B cell (primary cell): ENCODE results near the gene SMC2. TPM values are rescaled to one million over a fixed set of nuclear protein-coding genes. Genes with fewer than 3 reads are reported as not detected.

Experiments
- ATAC-seq: fragments of 200-7000 bp; cut with Tn5 transposase; one replicate; pipeline ENCODE4 v1.10.0; 2021; ENCODE audit warnings: low read depth, mild to moderate bottlenecking, moderate number of reproducible peaks, moderate library complexity
- CTCF ChIA-PET: fragments of 350-600 bp; sonication (Branson Sonifier 250); formaldehyde crosslinking; loops from one replicate; lab custom pipeline; 2021; ENCODE audit warnings: antibody characterized with exemption, inconsistent platforms; lab: Charles Lee
- POLR2A ChIA-PET: fragments of 350-600 bp; sonication (Branson Sonifier 250); formaldehyde crosslinking; loops from one replicate; lab custom pipeline; 2021; ENCODE audit warnings: antibody characterized with exemption; lab: Charles Lee
- DNase-seq: peaks from one replicate; pipeline ENCODE4 v3.0.0; 2013
- H2AFZ ChIP-seq: 2 replicates; pipeline ENCODE4 v1.6.1; 2012; ENCODE audit warnings: mild to moderate bottlenecking, low read depth, low read length; ENCODE audit not compliant: insufficient read depth, poor library complexity, severe bottlenecking
- H3K27ac ChIP-seq, 2 donors: 1 replicate in 1 of 2; 2 replicates in 1 of 2; pipeline ENCODE4 v1.5.1; 2012 to 2013; ENCODE audit warnings: low read length in 2 of 2, mild to moderate bottlenecking in 2 of 2, moderate library complexity in 1 of 2
- H3K27me3 ChIP-seq, 4 experiments: fragments of 200-600 bp in 1 of 4; sonication (generic) in 1 of 4; replicated peaks in 1 of 4; 1 replicate in 2 of 4; 2 replicates in 2 of 4; pipeline versions ENCODE4 v1.6.1 to v1.7.0; 2013 to 2016; ENCODE audit warnings: low read length in 3 of 4, mild to moderate bottlenecking in 2 of 4, mixed read lengths in 1 of 4, moderate library complexity in 1 of 4; ENCODE audit not compliant: insufficient read depth in 4 of 4, control insufficient read depth in 3 of 4; ENCODE audit errors: control extremely low read depth in 1 of 4
- H3K36me3 ChIP-seq, 2 experiments: replicated peaks in 1 of 2; 1 replicate in 1 of 2; 2 replicates in 1 of 2; pipeline versions ENCODE4 v1.6.1 to v1.7.1; 2013; ENCODE audit warnings: low read length in 1 of 2; ENCODE audit not compliant: insufficient read depth in 2 of 2, control insufficient read depth in 1 of 2; ENCODE audit errors: control extremely low read depth in 1 of 2, extremely low read depth in 1 of 2
- H3K4me1 ChIP-seq, 2 donors: fragments of 200-600 bp in 1 of 2; sonication (generic) in 1 of 2; 1 replicate in 1 of 2; 2 replicates in 1 of 2; pipeline versions ENCODE4 v1.5.1 to v1.6.1; 2013 to 2017; ENCODE audit warnings: low read length in 2 of 2; ENCODE audit not compliant: control insufficient read depth in 2 of 2, insufficient read depth in 2 of 2
- H3K4me2 ChIP-seq: replicated peaks from 2 replicates; pipeline ENCODE3; 2012; ENCODE audit warnings: mild to moderate bottlenecking, low read depth, low read length; ENCODE audit not compliant: poor library complexity, severe bottlenecking
- H3K4me3 ChIP-seq, 5 experiments: fragments of 200-600 bp in 1 of 5; sonication (generic) in 1 of 5; 1 replicate in 3 of 5; 2 replicates in 2 of 5; pipeline versions ENCODE4 v1.5.1 to v1.7.0; 2011 to 2016; ENCODE audit warnings: low read length in 4 of 5, mild to moderate bottlenecking in 4 of 5, low read depth in 2 of 5, control low read depth in 1 of 5, moderate library complexity in 1 of 5; ENCODE audit not compliant: insufficient read depth in 1 of 5; ENCODE audit errors: control extremely low read depth in 1 of 5, extremely low read depth in 1 of 5
- H3K79me2 ChIP-seq: fragments of 200-600 bp; sonication (generic); one replicate; pipeline ENCODE4 v1.6.0; 2016; ENCODE audit warnings: low read length; ENCODE audit not compliant: control insufficient read depth, insufficient read depth
- H3K9ac ChIP-seq: fragments of 200-600 bp; sonication (generic); 2 replicates; pipeline ENCODE4 v1.6.1; 2017; ENCODE audit warnings: mild to moderate bottlenecking, low read length, moderate library complexity
- H3K9me3 ChIP-seq, 3 donors: one replicate each; pipeline versions ENCODE4 v1.6.1 to v1.7.1; 2013; ENCODE audit warnings: low read length in 2 of 3; ENCODE audit not compliant: control insufficient read depth in 2 of 3, insufficient read depth in 1 of 3; ENCODE audit errors: control extremely low read depth in 1 of 3
- H4K20me1 ChIP-seq: 2 replicates; pipeline ENCODE4 v1.6.0; 2012; ENCODE audit warnings: mild to moderate bottlenecking, low read length; ENCODE audit not compliant: insufficient read depth, control insufficient read depth, poor library complexity, severe bottlenecking
- H3K27ac Mint-ChIP-seq: one replicate; pipeline ENCODE4 v1.8.0; 2021; ENCODE audit warnings: mixed read lengths
- H3K27me3 Mint-ChIP-seq: one replicate; pipeline ENCODE4 v1.8.0; 2021; ENCODE audit warnings: mixed read lengths
- H3K4me1 Mint-ChIP-seq: one replicate; pipeline ENCODE4 v1.8.0; 2021; ENCODE audit warnings: mixed read lengths
- H3K4me3 Mint-ChIP-seq: one replicate; pipeline ENCODE4 v1.8.0; 2021; ENCODE audit warnings: mixed read lengths
- H3K9me3 Mint-ChIP-seq: one replicate; pipeline ENCODE4 v1.8.0; 2022; ENCODE audit warnings: mixed read lengths; ENCODE audit not compliant: insufficient read depth
- CTCF ChIP-seq: fragments of 200-600 bp; IDR thresholded peaks from one replicate; pipeline ENCODE4 v1.8.0; 2022; ENCODE audit warnings: antibody characterized with exemption, mild to moderate bottlenecking
- EZH2 ChIP-seq: IDR thresholded peaks from 2 replicates; pipeline ENCODE4 v1.6.1; 2012; ENCODE audit warnings: borderline replicate concordance, low read depth, mild to moderate bottlenecking, moderate library complexity, low read length; ENCODE audit not compliant: insufficient read depth, poor library complexity, severe bottlenecking
- WGBS: methylation state at CpG from one replicate; pipeline ENCODE4 v1.1.5; 2013; ENCODE audit warnings: missing lambda C conversion rate; ENCODE audit not compliant: insufficient coverage; 5-methylcytosine and 5-hydroxymethylcytosine counted together
- intact Hi-C: fragments of 100-400 bp; cut with micrococcal nuclease; formaldehyde crosslinking; loops from one replicate; pipeline ENCODE4 v1.10.0; 2022
- polyA plus RNA-seq: library from polyadenylated mRNA; depleted of rRNA; stranded (reverse); fragments of >200 nt; gene quantifications from 2 replicates; pipeline ENCODE4 v1.2.3, GENCODE V29; 2012
- total RNA-seq, 2 donors: library from RNA; stranded (reverse); fragments of 120-200 nt in 1 of 2; gene quantifications; 1 replicate in 1 of 2; 2 replicates in 1 of 2; pipeline versions ENCODE4 v1.2.3 to v1.2.4, GENCODE V29; 2013 to 2022

The SMC2 gene
- total and polyA plus RNA-seq, 2 donors (not counting 1 experiment from before 2014, with no cell fraction given) = 1.6 to 10.6 TPM

DNA sequence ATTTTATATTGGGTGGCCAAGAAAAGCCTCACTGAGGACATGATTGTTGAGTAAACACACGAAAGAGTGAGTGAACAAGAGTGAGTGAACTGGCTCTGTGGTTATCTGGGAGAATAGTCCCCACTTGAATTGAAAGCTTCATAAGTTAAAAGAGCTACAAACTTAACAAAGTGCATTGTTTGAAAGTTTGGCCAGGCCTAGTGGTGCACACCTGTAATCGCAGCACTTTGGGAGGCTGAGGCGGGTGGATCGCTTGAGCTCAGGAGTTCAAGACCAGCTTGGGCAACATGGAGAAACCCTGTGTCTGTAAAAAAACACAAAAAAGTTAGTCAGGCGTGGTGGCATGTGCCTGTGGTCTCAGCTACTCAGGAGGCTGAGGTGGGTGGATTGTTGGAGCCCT is 26.9 kb downstream of the SMC2 start:
- H3K4me3 ChIP-seq = no peak overlapping the region
- ChIA-PET POLR2A (no interaction called here), CTCF (no interaction called here)
- no peak for TF ChIP-seq CTCF
- TF ChIP-seq EZH2 = no peak
- no peaks in the 10 kb centered on the region for H3K9me3 ChIP-seq
- no peaks in the 10 kb centered on the region for H3K4me1 ChIP-seq
- H3K4me2 ChIP-seq = no peak overlapping the region
- ATAC-seq (no peak), DNase-seq (no peak)
- no peak overlapping the region for H3K9ac ChIP-seq
- H3K9me3 Mint-ChIP-seq = no peaks in the 10 kb centered on the region
- H3K4me1 Mint-ChIP-seq = no peaks in the 10 kb centered on the region
- H3K27ac ChIP-seq = no peak overlapping the region
- WGBS = 100% methylated on average over 5 of the region's 5 CpGs
- H3K79me2 ChIP-seq = no peaks in the 10 kb centered on the region
- intact Hi-C loops = no loop called here
- peaks cover 0 to 38% of the 10 kb centered on the region in 2 experiments for H3K36me3 ChIP-seq
- no peaks in the 10 kb centered on the region for H3K27me3 ChIP-seq
- no peaks in the 10 kb centered on the region for H4K20me1 ChIP-seq
- no peak overlapping the region for H3K4me3 Mint-ChIP-seq
- H3K27ac Mint-ChIP-seq = no peak overlapping the region
- no peak overlapping the region for H2AFZ ChIP-seq
- H3K27me3 Mint-ChIP-seq = no peaks in the 10 kb centered on the region

GRCh38 chr9:104138243-104138868 is 44.2 kb downstream of the SMC2 start:
- WGBS = no CpG with 5 or more reads among the region's 3 CpGs
- DNase-seq = no peak
- H4K20me1 ChIP-seq = no peaks in the 10 kb centered on the region

More at GRCh38 chr9:104138243-104138868, 44.2 kb downstream of the SMC2 start:
- TF ChIP-seq CTCF (no peak), EZH2 (no peak)
- peaks cover 5 to 25% of the 10 kb centered on the region in 2 experiments for H3K36me3 ChIP-seq
- H3K27me3 ChIP-seq = no peaks in the 10 kb centered on the region
- no peak for ATAC-seq
- H2AFZ ChIP-seq = no peak overlapping the region
- peaks cover 0 to 1% (median 0%) of the 10 kb centered on the region in 3 donors for H3K9me3 ChIP-seq
- Mint-ChIP-seq H3K4me1 (no peaks in the 10 kb centered on the region), H3K4me3 (no peak overlapping the region), H3K27me3 (no peaks in the 10 kb centered on the region), H3K9me3 (peaks cover 7% of the 10 kb centered on the region), H3K27ac (no peak overlapping the region)
- H3K9ac ChIP-seq = no peak overlapping the region
- ChIA-PET POLR2A (no interaction called here), CTCF (no interaction called here)
- no peak overlapping the region for H3K27ac ChIP-seq
- H3K79me2 ChIP-seq = no peaks in the 10 kb centered on the region
- no peak overlapping the region for H3K4me3 ChIP-seq
- no peaks in the 10 kb centered on the region for H3K4me1 ChIP-seq
- intact Hi-C loops = no loop called here
- H3K4me2 ChIP-seq = no peak overlapping the region
